ENCODE measurements around the gene PTPRD.

PTPRD gene

DNA sequence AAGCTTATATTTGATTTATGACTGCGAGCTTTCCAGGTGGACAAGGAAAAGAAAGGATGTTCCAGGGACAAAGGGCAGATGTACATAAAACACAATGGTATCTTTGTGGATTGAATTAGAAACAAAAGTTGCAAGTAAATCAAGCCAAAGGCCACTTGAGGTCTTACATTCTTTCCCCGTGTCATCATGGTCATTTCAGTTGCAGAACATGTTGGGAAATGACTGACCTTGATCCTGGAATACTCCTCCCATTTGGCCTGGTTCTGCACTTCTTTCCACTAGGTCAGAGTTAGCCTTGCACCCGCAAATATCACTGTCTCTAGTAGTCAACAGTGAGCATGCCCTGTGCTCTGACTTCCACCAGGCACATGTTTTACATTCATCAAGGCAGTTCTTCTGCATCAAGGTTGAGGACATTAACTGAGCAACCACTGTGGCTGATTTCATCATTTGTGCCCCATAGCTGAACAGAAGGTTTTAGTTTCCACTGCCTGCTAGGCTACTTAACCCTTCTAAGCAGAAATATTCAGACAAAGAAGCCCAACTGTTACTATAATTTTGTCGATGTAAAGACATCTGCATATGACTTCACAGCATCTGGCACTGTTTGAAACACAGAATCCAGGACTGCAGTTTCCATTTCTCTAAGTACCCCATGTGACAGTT, 1651.5 kb downstream of the PTPRD start:
- no peaks in the 10 kb centered on the region for H3K4me1 ChIP-seq (ENCODE audit: insufficient read depth, insufficient read length)
- H3K9ac ChIP-seq (ENCODE audit: insufficient read length, low read depth): no peak overlapping the region
- no peaks in the 10 kb centered on the region for H3K9me3 ChIP-seq (ENCODE audit: insufficient read depth, low read length)
- H3K4me3 ChIP-seq (ENCODE audit: insufficient read length, low read depth): no peak overlapping the region
- H3K36me3 ChIP-seq (ENCODE audit: insufficient read depth, insufficient read length, low read length): no peaks in the 10 kb centered on the region
- no peak for TF ChIP-seq ZNF274 (IDR thresholded peaks at IDR 0.05; ENCODE audit: low read depth, low read length)
- no peak for TF ChIP-seq YY1 (IDR thresholded peaks at IDR 0.05; ENCODE audit: insufficient read depth, insufficient read length)
- TF ChIP-seq SUZ12 (IDR thresholded peaks at IDR 0.05; ENCODE audit: extremely low read depth, insufficient read depth, insufficient read length): no peak
- no peaks in the 10 kb centered on the region for H3K27me3 ChIP-seq (ENCODE audit: insufficient read depth, insufficient read length)
- no peak for DNase-seq (ENCODE audit: low read depth, low spot score)

GRCh38 chr9:8960254-8960653, 1652.5 kb downstream of the PTPRD start:
- H3K9me3 ChIP-seq (ENCODE audit: insufficient read depth, low read length): no peaks in the 10 kb centered on the region
- TF ChIP-seq YY1 (IDR thresholded peaks at IDR 0.05; ENCODE audit: insufficient read depth, insufficient read length) (no peak), SUZ12 (IDR thresholded peaks at IDR 0.05; ENCODE audit: extremely low read depth, insufficient read depth, insufficient read length) (no peak), ZNF274 (IDR thresholded peaks at IDR 0.05; ENCODE audit: low read depth, low read length) (no peak)
- no peak for DNase-seq (ENCODE audit: low read depth, low spot score)
- H3K36me3 ChIP-seq (ENCODE audit: insufficient read depth, insufficient read length, low read length): no peaks in the 10 kb centered on the region
- no peak overlapping the region for H3K9ac ChIP-seq (ENCODE audit: insufficient read length, low read depth)
- no peaks in the 10 kb centered on the region for H3K27me3 ChIP-seq (ENCODE audit: insufficient read depth, insufficient read length)
- no peak overlapping the region for H3K4me3 ChIP-seq (ENCODE audit: insufficient read length, low read depth)
- H3K4me1 ChIP-seq (ENCODE audit: insufficient read depth, insufficient read length): no peaks in the 10 kb centered on the region

GRCh38 chr9:8958358-8958757, 1654.4 kb downstream of the PTPRD start:
- Histone ChIP-seq H3K36me3 (ENCODE audit: insufficient read depth, insufficient read length, low read length) (no peaks in the 10 kb centered on the region), H3K4me3 (ENCODE audit: insufficient read length, low read depth) (no peak overlapping the region), H3K9me3 (ENCODE audit: insufficient read depth, low read length) (no peaks in the 10 kb centered on the region), H3K4me1 (ENCODE audit: insufficient read depth, insufficient read length) (no peaks in the 10 kb centered on the region), H3K9ac (ENCODE audit: insufficient read length, low read depth) (no peak overlapping the region), H3K27me3 (ENCODE audit: insufficient read depth, insufficient read length) (no peaks in the 10 kb centered on the region)
- TF ChIP-seq YY1 (IDR thresholded peaks at IDR 0.05; ENCODE audit: insufficient read depth, insufficient read length) (no peak), SUZ12 (IDR thresholded peaks at IDR 0.05; ENCODE audit: extremely low read depth, insufficient read depth, insufficient read length) (no peak), ZNF274 (IDR thresholded peaks at IDR 0.05; ENCODE audit: low read depth, low read length) (no peak)
- no peak for DNase-seq (ENCODE audit: low read depth, low spot score)

DNA sequence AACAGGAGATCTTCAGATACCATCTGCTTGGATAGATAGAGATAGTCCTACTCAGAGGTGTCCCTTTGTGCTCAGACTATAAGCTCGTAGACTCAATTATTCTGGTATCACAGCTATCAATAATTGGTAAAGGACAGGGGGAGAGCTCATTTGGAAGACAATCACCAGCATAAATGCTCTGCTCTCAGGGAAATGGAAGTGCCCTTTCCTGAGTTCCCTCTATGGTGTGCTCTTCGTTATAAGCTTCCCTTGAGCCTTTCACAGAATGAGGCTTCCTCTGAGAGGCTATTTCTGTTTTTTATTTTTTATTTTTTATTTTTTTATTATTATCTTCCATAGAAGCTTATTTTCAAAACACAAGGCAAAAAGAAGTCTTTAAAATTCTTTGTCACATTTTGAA, 1657.5 kb downstream of the PTPRD start:
- H3K27me3 ChIP-seq (ENCODE audit: insufficient read depth, insufficient read length): no peaks in the 10 kb centered on the region
- H3K4me3 ChIP-seq (ENCODE audit: insufficient read length, low read depth): no peak overlapping the region
- H3K9ac ChIP-seq (ENCODE audit: insufficient read length, low read depth): no peak overlapping the region

GRCh38 chr9:8946461-8946860, 1666.3 kb downstream of the PTPRD start:
- Histone ChIP-seq H3K4me1 (ENCODE audit: insufficient read depth, insufficient read length) (no peaks in the 10 kb centered on the region), H3K9ac (ENCODE audit: insufficient read length, low read depth) (no peak overlapping the region), H3K9me3 (ENCODE audit: insufficient read depth, low read length) (no peaks in the 10 kb centered on the region), H3K27me3 (ENCODE audit: insufficient read depth, insufficient read length) (no peaks in the 10 kb centered on the region), H3K4me3 (ENCODE audit: insufficient read length, low read depth) (no peak overlapping the region), H3K36me3 (ENCODE audit: insufficient read depth, insufficient read length, low read length) (no peaks in the 10 kb centered on the region)
- TF ChIP-seq YY1 (IDR thresholded peaks at IDR 0.05; ENCODE audit: insufficient read depth, insufficient read length): no peak
- TF ChIP-seq SUZ12 (IDR thresholded peaks at IDR 0.05; ENCODE audit: extremely low read depth, insufficient read depth, insufficient read length): no peak
- no peak for TF ChIP-seq ZNF274 (IDR thresholded peaks at IDR 0.05; ENCODE audit: low read depth, low read length)
- DNase-seq (ENCODE audit: low read depth, low spot score): peak; percentile 13

More for the DNA sequence above, 1657.5 kb downstream of the PTPRD start:
- no peaks in the 10 kb centered on the region for H3K9me3 ChIP-seq (ENCODE audit: insufficient read depth, low read length)
- TF ChIP-seq SUZ12 (IDR thresholded peaks at IDR 0.05; ENCODE audit: extremely low read depth, insufficient read depth, insufficient read length) (no peak), YY1 (IDR thresholded peaks at IDR 0.05; ENCODE audit: insufficient read depth, insufficient read length) (no peak), ZNF274 (IDR thresholded peaks at IDR 0.05; ENCODE audit: low read depth, low read length) (no peak)
- H3K36me3 ChIP-seq (ENCODE audit: insufficient read depth, insufficient read length, low read length): no peaks in the 10 kb centered on the region
- no peaks in the 10 kb centered on the region for H3K4me1 ChIP-seq (ENCODE audit: insufficient read depth, insufficient read length)
- DNase-seq (ENCODE audit: low read depth, low spot score): peak; percentile 6

- H3K9me3 ChIP-seq (ENCODE audit: insufficient read depth, low read length): no peaks in the 10 kb centered on the region
- H3K4me1 ChIP-seq (ENCODE audit: insufficient read depth, insufficient read length): no peaks in the 10 kb centered on the region
- DNase-seq (ENCODE audit: low read depth, low spot score): no peak
- H3K9ac ChIP-seq (ENCODE audit: insufficient read length, low read depth): no peak overlapping the region
- TF ChIP-seq ZNF274 (IDR thresholded peaks at IDR 0.05; ENCODE audit: low read depth, low read length) (no peak), SUZ12 (IDR thresholded peaks at IDR 0.05; ENCODE audit: extremely low read depth, insufficient read depth, insufficient read length) (no peak), YY1 (IDR thresholded peaks at IDR 0.05; ENCODE audit: insufficient read depth, insufficient read length) (no peak)
- no peaks in the 10 kb centered on the region for H3K27me3 ChIP-seq (ENCODE audit: insufficient read depth, insufficient read length)
- no peak overlapping the region for H3K4me3 ChIP-seq (ENCODE audit: insufficient read length, low read depth)
- no peaks in the 10 kb centered on the region for H3K36me3 ChIP-seq (ENCODE audit: insufficient read depth, insufficient read length, low read length)
These were observed 1669.4 kb downstream of the PTPRD start for GRCh38 chr9:8943392-8943791.

- no peak for TF ChIP-seq YY1 (IDR thresholded peaks at IDR 0.05; ENCODE audit: insufficient read depth, insufficient read length)
- TF ChIP-seq SUZ12 (IDR thresholded peaks at IDR 0.05; ENCODE audit: extremely low read depth, insufficient read depth, insufficient read length): no peak
- TF ChIP-seq ZNF274 (IDR thresholded peaks at IDR 0.05; ENCODE audit: low read depth, low read length): no peak
- Histone ChIP-seq H3K9ac (ENCODE audit: insufficient read length, low read depth) (no peak overlapping the region), H3K4me3 (ENCODE audit: insufficient read length, low read depth) (no peak overlapping the region), H3K9me3 (ENCODE audit: insufficient read depth, low read length) (no peaks in the 10 kb centered on the region), H3K27me3 (ENCODE audit: insufficient read depth, insufficient read length) (no peaks in the 10 kb centered on the region), H3K36me3 (ENCODE audit: insufficient read depth, insufficient read length, low read length) (no peaks in the 10 kb centered on the region), H3K4me1 (ENCODE audit: insufficient read depth, insufficient read length) (no peaks in the 10 kb centered on the region)
- DNase-seq (ENCODE audit: low read depth, low spot score): no peak
These were observed 1672.2 kb downstream of the PTPRD start for GRCh38 chr9:8940650-8941049.
